Sigmoid colon (tissue), 4 donors: ENCODE measurements around the gene PLPP1.

Experiments
- CTCF ChIP-seq, 4 experiments: fragments of 450-650 bp in 3 of 4; fragments of 200-600 bp in 1 of 4; IDR thresholded peaks; one replicate each; pipeline ENCODE4 v1.5.1; 2016 to 2019; ENCODE audit warnings: antibody characterized with exemption in 4 of 4, mild to moderate bottlenecking in 3 of 4, moderate library complexity in 2 of 4
- EP300 ChIP-seq, 4 donors: sonication (generic); formaldehyde crosslinking; IDR thresholded peaks; one replicate each; pipeline ENCODE4 v1.6.1; 2017; ENCODE audit warnings: antibody characterized with exemption in 4 of 4
- POLR2A ChIP-seq, 2 donors: fragments of 450-650 bp; IDR thresholded peaks; one replicate each; pipeline ENCODE4 v1.6.1; 2016; ENCODE audit warnings: antibody characterized with exemption in 2 of 2, mild to moderate bottlenecking in 2 of 2, moderate library complexity in 2 of 2

GRCh38 chr5:55530669-55531068 is 4.1 kb downstream of the PLPP1 start:
- no peak for TF ChIP-seq CTCF (IDR thresholded peaks at IDR 0.05)
- no peak for TF ChIP-seq POLR2A (IDR thresholded peaks at IDR 0.05)
- no peak for TF ChIP-seq EP300 (IDR thresholded peaks at IDR 0.05)
